HG03457 (cell line): Measurements from ENCODE around the gene ORC1.
"Not testable (repeated sequence)": the region's sequence is repeated elsewhere in the genome, so short reads cannot be mapped to it uniquely, and the experiment has no call there.

ENCODE experiments used
- ATAC-seq: cut with Tn5 transposase; IDR thresholded peaks from one replicate; pipeline ENCODE4 v1.9.1; 2021; ENCODE audit warnings: moderate number of reproducible peaks; ENCODE audit not compliant: unreplicated experiment

Gene ORC1

DNA sequence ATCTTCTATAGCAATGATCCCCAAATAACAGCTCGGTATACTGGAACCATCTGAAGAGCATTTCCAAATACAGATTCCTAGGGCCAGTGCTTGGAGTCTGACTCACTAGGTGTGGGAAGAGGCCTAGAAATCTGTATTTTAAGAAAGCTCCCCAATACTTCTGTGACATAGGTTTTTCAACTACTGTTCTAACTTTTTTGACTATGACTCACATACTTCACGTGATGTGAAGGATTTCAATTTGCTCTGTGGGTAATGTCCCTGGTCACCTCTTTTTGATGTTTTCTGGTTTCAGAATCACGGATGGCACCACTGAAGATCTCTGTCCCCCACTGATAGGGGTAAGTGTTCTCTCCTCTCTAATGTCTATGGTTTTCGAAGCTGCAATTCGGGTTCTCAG, 11.0 kb downstream of the ORC1 start:
- no peak for ATAC-seq

DNA sequence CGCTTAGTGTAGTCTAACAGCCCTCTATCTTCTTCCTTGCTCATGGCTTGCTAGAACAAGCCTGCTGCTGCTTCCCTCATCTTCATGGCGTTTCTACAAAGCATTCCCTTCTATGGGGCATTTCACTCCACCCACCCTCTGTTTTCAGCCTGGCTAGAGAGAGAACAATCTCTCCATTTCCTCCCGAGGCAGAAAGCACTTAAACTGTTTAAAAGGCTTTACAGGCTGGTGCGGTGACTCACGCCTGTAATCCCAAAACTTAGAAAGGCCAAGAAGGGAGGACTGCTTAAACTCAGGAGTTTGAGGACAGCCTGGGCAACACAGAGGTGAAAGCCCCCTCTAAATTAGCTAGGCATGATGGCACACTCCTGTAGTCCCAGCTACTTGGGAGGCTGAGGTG, 17.8 kb downstream of the ORC1 start:
- no peak for ATAC-seq

DNA sequence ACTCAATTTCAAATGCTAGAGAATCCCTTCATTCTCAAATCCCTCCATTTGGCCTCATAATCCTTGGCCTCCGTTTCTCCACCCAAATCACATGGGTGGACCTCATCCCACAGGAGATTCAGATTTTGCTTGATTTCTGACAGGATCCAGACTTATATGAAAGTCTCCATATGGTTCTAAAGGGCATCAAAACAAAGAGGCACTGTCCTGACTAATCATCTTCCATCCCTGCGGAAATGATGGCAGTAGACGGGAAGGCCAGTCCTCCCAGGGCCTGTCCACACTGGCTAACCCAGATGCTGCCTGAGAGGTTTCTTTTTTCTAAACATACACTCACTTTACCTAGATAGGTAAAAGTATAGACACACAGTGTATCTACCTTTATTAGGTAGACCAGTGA, 18.8 kb downstream of the ORC1 start:
- ATAC-seq = no peak

DNA sequence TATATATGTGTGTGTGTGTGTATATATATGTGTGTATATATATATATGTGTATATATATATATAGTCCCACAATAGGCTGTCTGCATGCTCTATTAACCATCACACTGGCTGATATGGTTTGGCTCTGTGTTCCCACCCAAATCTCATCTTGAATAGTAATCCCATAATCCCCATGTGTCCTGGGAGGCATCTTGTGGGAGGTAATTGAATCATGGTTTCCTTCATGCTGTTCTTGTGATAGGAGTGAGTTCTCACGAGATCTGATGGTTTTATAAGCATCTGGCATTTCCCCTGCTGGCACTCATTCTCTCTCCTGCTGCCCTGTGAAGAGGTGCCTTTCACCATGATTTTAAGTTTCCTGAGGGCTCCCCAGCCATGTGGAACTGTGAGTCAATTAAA, 34.4 kb downstream of the ORC1 start:
- not testable (repeated sequence) for ATAC-seq

- no peak for ATAC-seq
Observed at GRCh38 chr1:52368383-52369172, 35.6 kb downstream of the ORC1 start.

DNA sequence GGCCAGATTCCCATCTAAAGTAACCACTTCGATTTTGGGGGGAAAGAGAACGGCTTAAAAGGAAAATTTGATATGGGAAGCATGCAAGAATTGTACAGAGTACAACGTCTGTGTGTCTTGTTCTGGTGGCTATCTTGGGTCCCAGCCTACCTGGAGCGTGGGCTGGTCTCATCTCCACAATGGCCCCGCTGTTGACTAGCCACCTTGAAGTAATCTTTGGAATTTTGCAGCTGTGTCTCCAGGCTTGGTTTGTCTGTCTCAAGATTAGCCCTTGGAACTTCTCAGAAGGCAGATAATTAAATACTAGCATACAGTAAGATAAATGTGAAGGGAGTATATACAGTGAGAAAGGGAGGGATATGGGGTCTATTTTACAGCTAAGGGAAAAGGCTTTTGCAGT, 37.0 kb downstream of the ORC1 start:
- no peak for ATAC-seq

GRCh38 chr1:52366517-52366827, 37.8 kb downstream of the ORC1 start:
- ATAC-seq = peak; percentile 3

- ATAC-seq = peak; percentile 89
Observed at GRCh38 chr1:52365746-52366516, 38.3 kb downstream of the ORC1 start, which contains the start of gene CC2D1B. Gene CC2D1B (minus strand): TSS chr1:52366205. CDS start chr1:52364620, 1,585 bp downstream.

DNA sequence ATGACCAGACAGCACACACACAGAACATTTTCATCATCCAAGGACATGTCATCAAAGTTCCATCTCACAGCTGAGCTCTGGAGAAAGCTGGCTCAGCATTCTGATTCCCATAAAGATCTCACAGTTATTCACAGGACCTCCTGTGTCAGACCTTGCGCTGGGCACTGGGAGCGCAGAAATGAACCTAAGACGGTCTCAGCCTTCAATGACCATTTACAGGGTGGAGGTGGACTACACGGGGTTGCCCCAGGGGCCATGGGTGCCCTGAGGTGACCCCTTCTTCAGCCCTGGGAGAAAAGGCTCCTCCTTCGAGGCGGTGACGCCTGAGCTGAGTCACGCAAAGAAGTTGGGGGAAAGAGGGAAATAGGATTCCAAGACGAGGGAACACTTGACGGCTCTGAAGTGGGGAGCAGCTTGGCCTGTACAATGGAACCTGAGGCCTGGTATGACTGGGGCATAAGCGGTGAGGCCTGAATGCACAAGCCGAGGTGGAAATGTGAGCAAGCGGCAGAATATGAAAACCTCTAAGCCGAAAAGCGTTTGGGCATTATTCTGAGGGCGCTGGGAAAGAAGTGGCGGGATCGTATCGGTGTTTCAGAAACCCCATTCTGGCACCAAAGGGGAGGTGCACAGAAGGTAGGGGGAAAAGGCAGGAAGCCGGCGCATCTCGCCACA, 39.0 kb downstream of the ORC1 start:
- no peak for ATAC-seq

- ATAC-seq = no peak
Observed at GRCh38 chr1:52364235-52364839, 39.9 kb downstream of the ORC1 start.

DNA sequence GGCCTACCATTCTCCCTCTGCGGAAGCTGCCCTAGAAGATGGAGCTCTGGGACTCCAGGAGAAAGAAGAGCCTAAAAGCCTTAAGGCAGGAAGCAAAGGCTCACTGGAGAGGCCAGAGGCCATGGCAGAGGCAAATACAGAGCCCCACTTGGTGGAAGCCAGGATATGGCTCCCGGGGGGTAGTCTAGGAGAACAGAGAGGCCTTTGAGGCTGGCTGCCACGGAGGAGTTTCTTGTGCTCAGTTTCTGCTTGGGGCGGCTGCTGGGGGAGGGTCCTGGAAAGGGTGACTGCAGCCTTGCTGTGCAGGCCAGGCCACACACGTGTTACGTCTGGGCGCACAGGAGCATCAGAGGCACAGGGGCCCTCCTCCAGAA, 43.6 kb downstream of the ORC1 start:
- ATAC-seq = no peak

GRCh38 chr1:52359676-52360594, 44.3 kb downstream of the ORC1 start:
- ATAC-seq = no peak

- ATAC-seq = no peak
Observed at GRCh38 chr1:52358851-52359497, 45.2 kb downstream of the ORC1 start.

DNA sequence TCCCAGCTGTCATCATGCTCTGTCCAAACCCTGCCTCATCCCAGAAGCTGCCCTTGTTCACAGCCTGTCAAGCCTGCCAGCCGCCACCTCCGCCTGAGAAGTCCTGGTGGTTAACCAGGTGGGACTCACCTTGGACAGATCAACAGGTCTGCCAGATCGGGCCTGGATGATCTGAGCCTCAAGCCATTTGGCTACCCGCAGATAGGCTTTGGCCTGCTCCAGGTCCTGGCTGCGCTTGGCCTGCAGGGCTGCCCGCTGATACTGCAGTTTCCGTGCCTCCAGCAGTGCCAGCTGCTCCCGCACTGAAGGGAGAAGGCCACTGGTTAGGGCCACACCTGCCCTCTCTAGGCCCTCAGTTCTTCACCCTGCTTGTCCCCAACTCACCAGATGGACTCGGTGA, 46.8 kb downstream of the ORC1 start:
- no peak for ATAC-seq

DNA sequence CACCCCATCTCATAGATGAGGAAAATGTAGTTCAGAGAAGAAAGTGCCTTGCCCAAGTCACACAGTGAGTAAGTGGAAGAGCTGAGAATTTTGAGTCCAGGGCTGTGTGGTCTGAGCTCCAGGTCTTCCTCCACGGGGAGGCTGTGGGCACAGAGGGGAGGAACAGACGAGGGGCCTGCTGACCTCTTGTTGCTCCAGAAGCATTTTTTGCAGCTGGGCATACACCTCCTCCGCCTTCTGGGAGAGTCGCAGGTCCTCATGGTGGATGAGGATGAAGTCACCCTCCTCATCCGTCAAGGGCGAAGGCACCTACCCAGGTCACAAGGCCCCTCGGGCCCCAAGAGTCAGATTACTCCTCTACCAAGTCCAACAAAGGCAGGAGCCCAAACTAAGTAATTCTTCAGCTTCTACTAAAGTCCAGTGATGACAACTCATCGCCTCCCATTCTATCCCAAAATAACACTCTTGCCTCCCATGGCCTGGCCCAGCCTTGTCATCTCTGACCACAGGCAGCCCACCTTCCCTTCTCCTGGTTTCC, 47.3 kb downstream of the ORC1 start:
- ATAC-seq = no peak

DNA sequence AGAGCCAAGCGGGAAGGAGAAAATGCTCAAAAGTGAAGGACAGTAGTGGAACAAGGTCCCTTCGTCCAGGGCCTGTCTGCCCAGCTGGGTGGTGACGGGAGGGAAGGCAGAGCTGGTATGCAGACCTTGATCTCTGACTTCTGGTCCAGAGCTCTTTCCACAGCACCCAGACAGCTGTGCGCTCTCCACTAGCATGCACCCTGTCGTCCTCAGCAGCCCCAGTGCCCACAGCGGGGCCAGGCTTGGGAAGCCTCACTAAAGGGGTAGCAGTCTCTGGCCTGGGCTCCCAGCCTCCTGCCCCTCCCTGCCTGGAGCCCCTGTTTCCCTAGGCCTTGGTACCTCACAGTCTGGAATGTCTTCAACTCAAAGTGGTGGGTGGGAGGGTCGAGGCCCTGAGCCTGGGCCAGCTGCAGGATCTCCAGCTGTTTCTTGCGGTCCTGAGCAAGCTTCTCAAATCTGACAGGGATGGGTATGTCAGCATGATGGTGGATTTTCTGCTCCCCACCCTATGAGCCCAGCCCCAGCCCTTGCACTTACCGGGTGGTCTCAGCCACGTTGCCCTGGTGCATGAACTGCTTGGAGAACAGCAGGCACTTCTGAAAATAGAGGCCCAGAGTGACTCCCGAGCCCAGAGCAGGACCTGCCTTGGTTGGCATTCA, 48.2 kb downstream of the ORC1 start:
- no peak for ATAC-seq

DNA sequence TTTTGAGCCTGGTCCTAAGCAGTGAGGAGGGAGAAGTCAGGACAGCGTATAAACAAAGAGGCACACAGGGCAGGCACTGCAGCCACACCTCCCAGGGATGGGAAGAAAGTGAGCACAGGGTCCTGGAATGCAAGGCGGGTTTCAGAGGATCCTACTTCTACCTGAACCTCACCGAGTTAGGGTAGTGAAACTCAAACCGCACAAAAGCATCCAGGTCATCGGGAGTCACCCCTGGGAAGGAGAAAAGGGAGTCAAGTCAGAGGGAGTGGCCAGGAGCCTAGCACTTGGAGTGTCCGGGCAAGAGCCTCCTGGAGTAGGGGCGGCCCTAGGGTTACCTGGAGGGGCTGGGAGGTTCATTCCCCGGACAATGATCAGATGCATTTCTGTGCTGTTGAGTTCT, 48.8 kb downstream of the ORC1 start:
- no peak for ATAC-seq

- ATAC-seq = no peak
Observed at GRCh38 chr1:52352690-52353089, 51.5 kb downstream of the ORC1 start.

- ATAC-seq = no peak
Observed at GRCh38 chr1:52348704-52349300, 55.4 kb downstream of the ORC1 start.
